PC-3 (cell line): ENCODE results near the gene KISS1R. TPM values are rescaled to one million over a fixed set of nuclear protein-coding genes. Genes with fewer than 3 reads are reported as not detected.

ENCODE experiments used
- ATAC-seq: fragments of 200-7000 bp; cut with Tn5 transposase; 2 replicates; pipeline ENCODE4 v1.9.1; 2020; ENCODE audit warnings: mild to moderate bottlenecking, moderate library complexity
- BruUV-seq: library from RNA; stranded (reverse); fragments of 400-500 nt; replicated peaks from 2 replicates; lab custom pipeline; 2021; lab: Mats Ljungman, UMichigan
- CTCF ChIA-PET: fragments of 300-600 bp; sonication (Branson Sonifier 250); formaldehyde crosslinking; loops from one replicate; lab custom pipeline; 2022; ENCODE audit warnings: antibody characterized with exemption; lab: Charles Lee
- POLR2A ChIA-PET: fragments of 300-600 bp; sonication (Branson Sonifier 250); formaldehyde crosslinking; loops from one replicate; lab custom pipeline; 2022; ENCODE audit warnings: antibody characterized with exemption; ENCODE audit not compliant: unreplicated experiment; lab: Charles Lee
- DNase-seq: peaks from one replicate; pipeline ENCODE4 v3.0.0-alpha.2; 2015
- H2AFZ ChIP-seq: fragments of 300-600 bp; sonication (generic); 2 replicates; pipeline ENCODE4 v1.6.0; 2016; ENCODE audit warnings: antibody characterized with exemption, low read length
- H3F3A ChIP-seq: fragments of 300-600 bp; sonication (generic); one replicate; pipeline ENCODE4 v1.6.0; 2017; ENCODE audit warnings: antibody characterized with exemption, low read length, control low read depth, mild to moderate bottlenecking; ENCODE audit not compliant: unreplicated experiment
- H3K27ac ChIP-seq: fragments of 300-600 bp; sonication (generic); 2 replicates; pipeline ENCODE4 v1.5.1; 2016; ENCODE audit warnings: mild to moderate bottlenecking, low read length
- H3K27me3 ChIP-seq: fragments of 300-600 bp; sonication (generic); 2 replicates; pipeline ENCODE4 v1.6.1; 2016; ENCODE audit warnings: low read length, mixed read lengths
- H3K36me3 ChIP-seq: fragments of 300-600 bp; sonication (generic); 2 replicates; pipeline ENCODE4 v1.6.1; 2016; ENCODE audit warnings: low read depth, mixed run types, low read length, mixed read lengths
- H3K4me1 ChIP-seq: fragments of 300-600 bp; sonication (generic); 2 replicates; pipeline ENCODE4 v1.5.1; 2016; ENCODE audit warnings: low read length; ENCODE audit not compliant: insufficient read depth
- H3K4me2 ChIP-seq: fragments of 300-600 bp; sonication (generic); 2 replicates; pipeline ENCODE4 v1.6.0; 2016; ENCODE audit warnings: low read length
- H3K4me3 ChIP-seq: fragments of 300-600 bp; sonication (generic); 2 replicates; pipeline ENCODE4 v1.5.1; 2016; ENCODE audit warnings: mild to moderate bottlenecking, low read length, mixed read lengths
- H3K79me2 ChIP-seq: fragments of 300-600 bp; sonication (generic); 2 replicates; pipeline ENCODE4 v1.6.1; 2017; ENCODE audit warnings: low read length, mixed read lengths
- H3K9ac ChIP-seq: fragments of 300-600 bp; sonication (generic); 2 replicates; pipeline ENCODE4 v1.6.0; 2016; ENCODE audit warnings: mild to moderate bottlenecking, low read length
- H3K9me2 ChIP-seq: fragments of 300-600 bp; sonication (generic); replicated peaks from 2 replicates; pipeline ENCODE4 v1.6.1; 2016; ENCODE audit warnings: mixed run types, low read length, mixed read lengths
- H3K9me3 ChIP-seq: fragments of 300-600 bp; sonication (generic); 2 replicates; pipeline ENCODE4 v1.6.1; 2016; ENCODE audit warnings: low read length, mixed read lengths
- H4K20me1 ChIP-seq: fragments of 300-600 bp; sonication (generic); 2 replicates; pipeline ENCODE4 v1.6.1; 2016; ENCODE audit warnings: low read length, mixed read lengths
- EZH2 ChIP-seq: fragments of 300-600 bp; sonication (generic); IDR thresholded peaks from one replicate; pipeline ENCODE4 v1.6.1; 2017; ENCODE audit warnings: antibody characterized with exemption, mild to moderate bottlenecking, low read length; ENCODE audit not compliant: unreplicated experiment
- EZH2phosphoT487 ChIP-seq: fragments of 300-600 bp; sonication (generic); IDR thresholded peaks from 2 replicates; pipeline ENCODE4 v1.6.1; 2018; ENCODE audit warnings: mild to moderate bottlenecking, antibody characterized with exemption, low read length, borderline replicate concordance
- intact Hi-C: fragments of 100-400 bp; cut with micrococcal nuclease; formaldehyde crosslinking; loops from 2 replicates; pipeline ENCODE4 v1.9.0; 2023
- total RNA-seq: library from RNA; depleted of rRNA; stranded (reverse); fragments of >200 nt; gene quantifications from 2 replicates; pipeline ENCODE4 v1.2.3, GENCODE V29; 2014
- TF ChIP-seq, protein P1 (sequence below): fragments of 300-600 bp; sonication (generic); conservative IDR thresholded peaks from 2 replicates; pipeline ENCODE4 v1.5.1; 2017; ENCODE audit warnings: antibody characterized with exemption, low read depth, mild to moderate bottlenecking, low read length

Gene KISS1R
- total RNA-seq, 1 experiment from 2014 or later, result 3.9 TPM

GRCh38 chr19:941292-942132, 24.4 kb downstream of the KISS1R start:
- no peak for TF ChIP-seq EZH2
- TF ChIP-seq, protein P1, sequence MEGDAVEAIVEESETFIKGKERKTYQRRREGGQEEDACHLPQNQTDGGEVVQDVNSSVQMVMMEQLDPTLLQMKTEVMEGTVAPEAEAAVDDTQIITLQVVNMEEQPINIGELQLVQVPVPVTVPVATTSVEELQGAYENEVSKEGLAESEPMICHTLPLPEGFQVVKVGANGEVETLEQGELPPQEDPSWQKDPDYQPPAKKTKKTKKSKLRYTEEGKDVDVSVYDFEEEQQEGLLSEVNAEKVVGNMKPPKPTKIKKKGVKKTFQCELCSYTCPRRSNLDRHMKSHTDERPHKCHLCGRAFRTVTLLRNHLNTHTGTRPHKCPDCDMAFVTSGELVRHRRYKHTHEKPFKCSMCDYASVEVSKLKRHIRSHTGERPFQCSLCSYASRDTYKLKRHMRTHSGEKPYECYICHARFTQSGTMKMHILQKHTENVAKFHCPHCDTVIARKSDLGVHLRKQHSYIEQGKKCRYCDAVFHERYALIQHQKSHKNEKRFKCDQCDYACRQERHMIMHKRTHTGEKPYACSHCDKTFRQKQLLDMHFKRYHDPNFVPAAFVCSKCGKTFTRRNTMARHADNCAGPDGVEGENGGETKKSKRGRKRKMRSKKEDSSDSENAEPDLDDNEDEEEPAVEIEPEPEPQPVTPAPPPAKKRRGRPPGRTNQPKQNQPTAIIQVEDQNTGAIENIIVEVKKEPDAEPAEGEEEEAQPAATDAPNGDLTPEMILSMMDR, result no peak
- no peak for TF ChIP-seq EZH2phosphoT487
- Histone ChIP-seq H3K9ac (0 out of 2 replicates have a peak overlapping the region, but pooled peaks have one; percentile 1), H3K36me3 (no peaks in the 10 kb centered on the region), H4K20me1 (no peaks in the 10 kb centered on the region), H3F3A (no peaks in the 10 kb centered on the region), H3K27ac (peak overlapping the region; percentile 15; the same call in 1 of the 2 replicates), H3K4me3 (peak overlapping the region; percentile 64), H3K4me1 (peaks cover 17% of the 10 kb centered on the region; the same call in 1 of the 2 replicates), H3K27me3 (no peaks in the 10 kb centered on the region), H2AFZ (peak overlapping the region; percentile 67), H3K79me2 (peaks cover 4% of the 10 kb centered on the region; the same call in 1 of the 2 replicates), H3K4me2 (peak overlapping the region; percentile 85), H3K9me3 (no peaks in the 10 kb centered on the region), H3K9me2 (no peaks in the 10 kb centered on the region)
- CTCF ChIA-PET, result no interaction called here
- ATAC-seq, result no peak
- BruUV-seq, result TSS peak; percentile 57
- POLR2A ChIA-PET, result no interaction called here
- intact Hi-C loops, result no loop called here
- DNase-seq, result no peak

DNA sequence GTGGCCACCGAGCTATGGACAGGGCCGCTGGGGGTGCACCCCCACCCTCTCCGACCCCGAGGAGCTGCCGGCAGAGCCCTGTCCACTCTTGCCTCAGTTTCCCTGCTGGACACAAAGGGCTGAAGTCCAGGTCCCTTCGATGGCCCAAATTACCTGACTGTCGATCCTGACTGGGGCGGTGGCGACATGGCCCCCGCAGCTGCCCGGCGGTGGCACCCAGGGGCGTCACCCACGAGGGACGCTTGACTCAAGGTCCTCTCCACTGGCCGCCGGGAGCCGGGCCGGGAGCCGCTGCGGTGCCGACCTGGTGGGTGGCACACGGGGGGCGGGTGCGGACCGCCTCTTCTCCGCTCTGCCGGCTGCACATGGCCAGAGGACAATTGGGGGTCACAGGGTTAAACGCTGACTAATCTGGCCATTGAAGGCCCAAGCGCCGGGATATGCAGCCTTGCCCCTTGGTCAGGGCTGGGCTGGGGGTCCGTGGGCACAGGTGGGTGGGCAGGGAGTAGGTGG, 25.1 kb downstream of the KISS1R start:
- H3K4me1 ChIP-seq, result peaks cover 17% of the 10 kb centered on the region; the same call in 1 of the 2 replicates
- intact Hi-C loops, result no loop called here
- ChIA-PET CTCF (no interaction called here), POLR2A (no interaction called here)
- TF ChIP-seq EZH2phosphoT487 (no peak), EZH2 (no peak)
- TF ChIP-seq, protein P1, result no peak
- peak overlapping the region; percentile 85 for H3K4me2 ChIP-seq
- H3K9me3 ChIP-seq, result no peaks in the 10 kb centered on the region
- H3F3A ChIP-seq, result no peaks in the 10 kb centered on the region
- no peak for DNase-seq
- H3K9ac ChIP-seq, result no peak overlapping the region
- no peak for ATAC-seq
- no peak overlapping the region for H3K27ac ChIP-seq
- H3K36me3 ChIP-seq, result no peaks in the 10 kb centered on the region
- H3K79me2 ChIP-seq, result peaks cover 4% of the 10 kb centered on the region; the same call in 1 of the 2 replicates
- H2AFZ ChIP-seq, result no peak overlapping the region
- peak overlapping the region; percentile 64; the same call in 1 of the 2 replicates for H3K4me3 ChIP-seq
- BruUV-seq, result no TSS peak
- H3K9me2 ChIP-seq, result no peaks in the 10 kb centered on the region
- H4K20me1 ChIP-seq, result no peaks in the 10 kb centered on the region
- no peaks in the 10 kb centered on the region for H3K27me3 ChIP-seq
